H1 (cell line): ENCODE data around the gene PSD. TPM values are rescaled to one million over a fixed set of nuclear protein-coding genes. Genes with fewer than 3 reads are reported as not detected.

Source experiments
- CTCF ChIA-PET: fragments of 300-600 bp; sonication (Branson Sonifier 250); formaldehyde crosslinking; loops from one replicate; lab custom pipeline; 2021; ENCODE audit not compliant: partially characterized antibody; lab: Charles Lee
- POLR2A ChIA-PET: fragments of 300-600 bp; sonication (Branson Sonifier 250); formaldehyde crosslinking; loops from one replicate; lab custom pipeline; 2021; ENCODE audit warnings: inconsistent platforms; ENCODE audit not compliant: partially characterized antibody; lab: Charles Lee
- DNase-seq, 2 experiments: peaks; one replicate each; pipeline versions ENCODE4 v3.0.0 to v3.0.0-alpha.2; 2010 to 2022; ENCODE audit warnings: low spot score in 2 of 2, low read depth in 1 of 2, mixed read lengths in 1 of 2
- FAIRE-seq: peaks from 2 replicates; lab custom pipeline; 2011; peaks lifted over from hg19 to GRCh38; lab: Jason Lieb, UNC
- H2AFZ ChIP-seq: 2 replicates; pipeline ENCODE4 v1.8.1; 2012; ENCODE audit warnings: low read length, inconsistent platforms
- H2AK5ac ChIP-seq: 2 replicates; pipeline ENCODE4 v1.6.1; 2013; ENCODE audit warnings: low read depth, low read length
- H2BK120ac ChIP-seq: replicated peaks from 2 replicates; pipeline ENCODE3; 2013; ENCODE audit warnings: low read depth, low read length, inconsistent platforms
- H2BK12ac ChIP-seq: 2 replicates; pipeline ENCODE4 v1.6.1; 2013; ENCODE audit warnings: low read depth, low read length
- H2BK15ac ChIP-seq: 2 replicates; pipeline ENCODE4 v1.6.1; 2013; ENCODE audit warnings: low read length
- H2BK20ac ChIP-seq: 2 replicates; pipeline ENCODE4 v1.6.1; 2013; ENCODE audit warnings: low read length
- H2BK5ac ChIP-seq: 2 replicates; pipeline ENCODE4 v1.6.1; 2013; ENCODE audit warnings: low read depth, low read length
- H3K14ac ChIP-seq: 2 replicates; pipeline ENCODE4 v1.6.1; 2013; ENCODE audit warnings: inconsistent platforms; ENCODE audit not compliant: insufficient read length
- H3K18ac ChIP-seq: 2 replicates; pipeline ENCODE4 v1.6.1; 2013; ENCODE audit warnings: low read length; ENCODE audit errors: extremely low read depth
- H3K23ac ChIP-seq: 2 replicates; pipeline ENCODE4 v1.6.1; 2013; ENCODE audit warnings: inconsistent platforms; ENCODE audit not compliant: insufficient read length
- H3K23me2 ChIP-seq: 2 replicates; pipeline ENCODE4 v1.6.1; 2013; ENCODE audit warnings: low read depth, low read length
- H3K27ac ChIP-seq: 2 replicates; pipeline ENCODE4 v1.6.1; 2011; ENCODE audit warnings: low read depth, low read length, inconsistent platforms
- H3K27me3 ChIP-seq, 4 experiments: replicated peaks in 1 of 4; 1 replicate in 1 of 4; 2 replicates in 3 of 4; pipeline versions ENCODE4 v1.6.1 to v1.8.1; 2011 to 2013; ENCODE audit warnings: low read length in 3 of 4, mild to moderate bottlenecking in 3 of 4, inconsistent platforms in 2 of 4, mixed read lengths in 2 of 4, moderate library complexity in 1 of 4; ENCODE audit not compliant: control insufficient read depth in 3 of 4, insufficient read depth in 3 of 4; ENCODE audit errors: extremely low read depth in 1 of 4
- H3K36me3 ChIP-seq, 4 experiments: 2 replicates each; pipeline versions ENCODE4 v1.6.1 to v1.8.1; 2011 to 2013; ENCODE audit warnings: mild to moderate bottlenecking in 4 of 4, low read length in 3 of 4, moderate library complexity in 2 of 4, control low read depth in 1 of 4, inconsistent platforms in 1 of 4; ENCODE audit not compliant: insufficient read depth in 4 of 4, control insufficient read depth in 2 of 4
- H3K4ac ChIP-seq: replicated peaks from 2 replicates; pipeline ENCODE3; 2013; ENCODE audit warnings: low read length, low read depth, mixed read lengths, inconsistent platforms; ENCODE audit not compliant: insufficient read length
- H3K4me1 ChIP-seq, 4 experiments: replicated peaks in 1 of 4; 1 replicate in 1 of 4; 2 replicates in 3 of 4; pipeline versions ENCODE4 v1.6.1 to v1.8.1; 2011 to 2013; ENCODE audit warnings: low read length in 3 of 4, inconsistent platforms in 2 of 4, mixed read lengths in 1 of 4; ENCODE audit not compliant: insufficient read depth in 4 of 4, control insufficient read depth in 3 of 4
- H3K4me2 ChIP-seq, 2 experiments: 2 replicates each; pipeline versions ENCODE4 v1.6.1 to v1.8.1; 2011 to 2013; ENCODE audit warnings: low read depth in 2 of 2, low read length in 2 of 2, control low read depth in 1 of 2, inconsistent platforms in 1 of 2, mild to moderate bottlenecking in 1 of 2; ENCODE audit not compliant: insufficient read depth in 1 of 2
- H3K4me3 ChIP-seq, 4 experiments: fragments of 200-600, 300-600 bp in 1 of 4; sonication (generic), shearing (Covaris generic), sonication (Bioruptor Twin) in 1 of 4; 2 replicates each; pipeline versions ENCODE4 v1.5.1 to v1.8.1; 2011 to 2016; ENCODE audit warnings: low read length in 4 of 4, low read depth in 3 of 4, control low read depth in 2 of 4, inconsistent platforms in 2 of 4, mild to moderate bottlenecking in 2 of 4, mixed read lengths in 1 of 4, moderate library complexity in 1 of 4; ENCODE audit not compliant: insufficient read depth in 2 of 4; ENCODE audit errors: extremely low read depth in 1 of 4
- H3K56ac ChIP-seq: replicated peaks from 2 replicates; pipeline ENCODE3; 2013; ENCODE audit warnings: low read depth, mild to moderate bottlenecking, mixed read lengths, low read length, inconsistent platforms; ENCODE audit not compliant: insufficient read length
- H3K79me1 ChIP-seq: 2 replicates; pipeline ENCODE4 v1.6.1; 2013; ENCODE audit warnings: low read depth, low read length, control low read depth
- H3K79me2 ChIP-seq, 2 experiments: 2 replicates each; pipeline versions ENCODE4 v1.6.1 to v1.8.1; 2012 to 2013; ENCODE audit warnings: low read length in 2 of 2, mild to moderate bottlenecking in 2 of 2, inconsistent platforms in 1 of 2; ENCODE audit not compliant: insufficient read depth in 2 of 2, control insufficient read depth in 1 of 2
- H3K9ac ChIP-seq, 4 experiments: replicated peaks in 1 of 4; 1 replicate in 1 of 4; 2 replicates in 3 of 4; pipeline versions ENCODE4 v1.6.1 to v1.8.1; 2011 to 2013; ENCODE audit warnings: low read depth in 3 of 4, low read length in 3 of 4, control low read depth in 2 of 4, mild to moderate bottlenecking in 2 of 4, moderate library complexity in 2 of 4, inconsistent platforms in 1 of 4; ENCODE audit errors: extremely low read depth in 1 of 4
- H3K9me3 ChIP-seq, 2 experiments: 2 replicates each; pipeline versions ENCODE4 v1.6.1 to v1.8.1; 2012 to 2013; ENCODE audit warnings: mild to moderate bottlenecking in 2 of 2, moderate library complexity in 2 of 2, control low read depth in 1 of 2, inconsistent platforms in 1 of 2, low read depth in 1 of 2, low read length in 1 of 2, mixed read lengths in 1 of 2; ENCODE audit not compliant: insufficient read depth in 2 of 2
- H4K20me1 ChIP-seq, 2 experiments: replicated peaks in 1 of 2; 2 replicates each; pipeline versions ENCODE3 to v1.8.1; 2011 to 2013; ENCODE audit warnings: inconsistent platforms in 2 of 2, low read length in 2 of 2, mild to moderate bottlenecking in 1 of 2; ENCODE audit not compliant: insufficient read depth in 2 of 2, control insufficient read depth in 1 of 2
- H4K5ac ChIP-seq: 2 replicates; pipeline ENCODE4 v1.6.1; 2013; ENCODE audit warnings: low read length, low read depth, mixed read lengths, inconsistent platforms; ENCODE audit not compliant: insufficient read length
- H4K8ac ChIP-seq: 2 replicates; pipeline ENCODE4 v1.8.0; 2013; ENCODE audit warnings: mild to moderate bottlenecking, moderate library complexity, low read length, inconsistent platforms; ENCODE audit not compliant: insufficient read depth; ENCODE audit errors: extremely low read depth
- H4K91ac ChIP-seq: replicated peaks from 2 replicates; pipeline ENCODE3; 2013; ENCODE audit warnings: low read length, mixed read lengths, inconsistent platforms; ENCODE audit not compliant: insufficient read length
- EZH2 ChIP-seq: fragments of 200-600 bp; sonication (generic); IDR thresholded peaks from 2 replicates; pipeline ENCODE4 v1.7.1; 2012; ENCODE audit warnings: low read depth, mild to moderate bottlenecking, moderate library complexity, low read length, inconsistent platforms; ENCODE audit not compliant: severe bottlenecking
- WGBS, 2 experiments: shearing (Covaris generic) in 1 of 2; methylation state at CpG; one replicate each; pipeline versions ENCODE4 v1.1.6 to v1.1.7; 2013 to 2015; ENCODE audit warnings: low lambda C conversion rate in 2 of 2, mixed read lengths in 2 of 2, inconsistent platforms in 1 of 2, low coverage in 1 of 2, missing lambda C conversion rate in 1 of 2; ENCODE audit not compliant: insufficient replicate concordance in 2 of 2, insufficient coverage in 1 of 2, insufficient read length in 1 of 2; ENCODE audit errors: extremely low coverage in 1 of 2, missing lambda C conversion rate in 1 of 2; 5-methylcytosine and 5-hydroxymethylcytosine counted together
- polyA plus RNA-seq, 7 experiments: library from polyadenylated mRNA; depleted of rRNA in 3 of 7; stranded (reverse) in 5 of 7; unstranded in 2 of 7; fragments of >200 nt in 5 of 7; fragments of 200-250 nt in 2 of 7; gene quantifications; 1 replicate in 5 of 7; 2 replicates in 1 of 7; 4 replicates in 1 of 7; pipeline versions ENCODE4 v1.2.1 to v1.2.3, GENCODE V29; 2011 to 2013; ENCODE audit warnings: missing spikeins in 2 of 7, mixed read lengths in 2 of 7
- total RNA-seq: library from RNA; stranded (reverse); fragmentation: NEBNext Ultra II Directional; extraction: Animal tissue kit (Norgen Biotek cat#: 25700); gene quantifications from 2 replicates; pipeline ENCODE4 v1.2.1, GENCODE V29; 2021
- TF ChIP-seq, protein P1 (sequence below): IDR thresholded peaks from 2 replicates; pipeline ENCODE4 v1.6.1; 2011; ENCODE audit warnings: low read length, improper control_type of control experiment

PSD gene
- total and polyA plus RNA-seq, 2 of the 8 experiments (the other 6 are each of a cell fraction or from before 2014, with no cell fraction given): 5.4 to 6.0 TPM

DNA sequence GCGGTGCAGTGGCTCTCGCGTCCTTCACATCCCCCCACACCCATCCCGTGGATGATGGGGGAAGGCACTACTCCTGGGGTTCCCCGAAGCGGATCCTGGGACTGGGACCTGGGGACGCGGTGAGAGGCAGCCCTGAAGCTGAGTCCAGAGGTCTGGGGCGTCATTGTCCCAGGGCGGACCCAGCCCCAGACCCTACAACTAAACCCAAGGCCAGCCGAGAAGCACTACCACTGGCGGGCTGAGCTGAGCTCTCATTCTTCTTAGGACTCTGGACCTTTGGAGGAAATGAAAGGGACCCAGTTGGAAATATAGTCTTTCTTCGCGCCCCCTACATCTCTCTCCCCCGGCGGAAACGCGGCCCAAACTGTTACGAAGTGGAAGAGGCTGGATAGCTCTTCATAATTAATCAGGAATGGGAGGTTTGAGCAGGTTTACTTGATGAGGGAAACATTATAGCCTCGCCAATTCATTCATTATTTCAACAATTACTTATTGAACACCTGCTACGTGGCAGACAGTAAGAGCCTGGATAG lies 1.7 kb upstream of the PSD start:
- Histone ChIP-seq H3K23me2 (peaks cover 32% of the 10 kb centered on the region), H3K4me3 (peak overlapping the region; percentile 74 to 92 (median 80)), H2BK5ac (no peak overlapping the region; the same call in 1 of the 2 replicates), H3K4me2 (peak overlapping the region; percentile 88 to 100), H4K8ac (no peak overlapping the region), H3K14ac (no peak overlapping the region), H4K91ac (peak overlapping the region; percentile 5), H3K9me3 (no peaks in the 10 kb centered on the region), H2BK15ac (no peak overlapping the region), H3K56ac (peak overlapping the region; percentile 19), H3K4me1 (peaks cover 0 to 25% (median 10%) of the 10 kb centered on the region in 4 experiments; a peak in 5 of 7 replicates), H2AK5ac (no peak overlapping the region), H4K5ac (no peak overlapping the region), H3K23ac (no peak overlapping the region), H3K4ac (peak overlapping the region; percentile 50), H3K79me1 (no peaks in the 10 kb centered on the region), H3K36me3 (0 out of 8 replicates have a peak, but pooled peaks cover 0 to 3% (median 0%) of the 10 kb centered on the region in 4 experiments), H3K27me3 (no peaks in the 10 kb centered on the region), H3K9ac (no peak overlapping the region; a peak in 1 of 7 replicates), H2BK20ac (no peak overlapping the region), H3K27ac (no peak overlapping the region), H2AFZ (peak overlapping the region; percentile 77; the same call in 1 of the 2 replicates), H2BK120ac (no peak overlapping the region), H3K79me2 (no peaks in the 10 kb centered on the region), H3K18ac (no peak overlapping the region), H4K20me1 (peaks cover 5 to 9% of the 10 kb centered on the region in 2 experiments), H2BK12ac (no peak overlapping the region)
- ChIA-PET CTCF (interaction anchor here (0.6 to 9.5 kb wide), 19 partner anchors 10 to 1676 kb away, joined by 3 to 78 read pairs (median 7); partner anchors contain the start of genes C10orf95 and CUEDC2), POLR2A (interaction anchor here (0.6 to 7.9 kb wide), 14 partner anchors 9 to 269 kb away, joined by 3 to 56 read pairs (median 14); partner anchors contain the start of genes C10orf95, CUEDC2 and NFKB2)
- WGBS, 2 experiments: 1% methylated on average over 21 of the region's 21 CpGs; no CpG with 5 or more reads in 1 of the 2 experiments
- DNase-seq (no peak), FAIRE-seq (no peak)
- peak; percentile 29 for TF ChIP-seq EZH2
- TF ChIP-seq, protein P1, sequence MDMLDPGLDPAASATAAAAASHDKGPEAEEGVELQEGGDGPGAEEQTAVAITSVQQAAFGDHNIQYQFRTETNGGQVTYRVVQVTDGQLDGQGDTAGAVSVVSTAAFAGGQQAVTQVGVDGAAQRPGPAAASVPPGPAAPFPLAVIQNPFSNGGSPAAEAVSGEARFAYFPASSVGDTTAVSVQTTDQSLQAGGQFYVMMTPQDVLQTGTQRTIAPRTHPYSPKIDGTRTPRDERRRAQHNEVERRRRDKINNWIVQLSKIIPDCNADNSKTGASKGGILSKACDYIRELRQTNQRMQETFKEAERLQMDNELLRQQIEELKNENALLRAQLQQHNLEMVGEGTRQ: no peak
